Eye (tissue), 1 donor: ENCODE measurements around the gene CLDN6.
A peak's percentile ranks its signal among the peaks of the same experiment; 100 is the strongest.

ENCODE experiments used
- DNase-seq: peaks from one replicate; pipeline ENCODE4 v3.0.0-alpha.2; 2015

The CLDN6 gene

DNA sequence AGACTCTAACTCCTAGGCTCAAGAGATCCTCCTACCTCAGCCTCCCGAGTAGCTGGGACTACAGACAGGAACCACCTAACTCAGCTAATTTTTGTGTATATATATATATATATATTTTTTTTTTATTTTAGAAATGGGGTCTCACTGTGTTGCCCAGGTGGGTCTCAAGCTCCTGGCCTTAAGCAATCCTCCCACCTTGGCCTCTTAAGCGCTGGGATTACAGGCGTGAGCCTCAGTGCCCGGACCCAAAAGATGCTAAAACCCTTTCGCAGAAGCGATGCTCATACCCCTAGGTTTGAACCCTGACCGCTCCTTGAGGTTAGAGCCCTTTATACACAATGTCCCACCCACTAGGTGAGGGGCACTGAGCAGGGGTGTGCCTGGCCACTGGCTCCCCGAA lies 7.5 kb downstream of the CLDN6 start:
- no peak for DNase-seq

DNA sequence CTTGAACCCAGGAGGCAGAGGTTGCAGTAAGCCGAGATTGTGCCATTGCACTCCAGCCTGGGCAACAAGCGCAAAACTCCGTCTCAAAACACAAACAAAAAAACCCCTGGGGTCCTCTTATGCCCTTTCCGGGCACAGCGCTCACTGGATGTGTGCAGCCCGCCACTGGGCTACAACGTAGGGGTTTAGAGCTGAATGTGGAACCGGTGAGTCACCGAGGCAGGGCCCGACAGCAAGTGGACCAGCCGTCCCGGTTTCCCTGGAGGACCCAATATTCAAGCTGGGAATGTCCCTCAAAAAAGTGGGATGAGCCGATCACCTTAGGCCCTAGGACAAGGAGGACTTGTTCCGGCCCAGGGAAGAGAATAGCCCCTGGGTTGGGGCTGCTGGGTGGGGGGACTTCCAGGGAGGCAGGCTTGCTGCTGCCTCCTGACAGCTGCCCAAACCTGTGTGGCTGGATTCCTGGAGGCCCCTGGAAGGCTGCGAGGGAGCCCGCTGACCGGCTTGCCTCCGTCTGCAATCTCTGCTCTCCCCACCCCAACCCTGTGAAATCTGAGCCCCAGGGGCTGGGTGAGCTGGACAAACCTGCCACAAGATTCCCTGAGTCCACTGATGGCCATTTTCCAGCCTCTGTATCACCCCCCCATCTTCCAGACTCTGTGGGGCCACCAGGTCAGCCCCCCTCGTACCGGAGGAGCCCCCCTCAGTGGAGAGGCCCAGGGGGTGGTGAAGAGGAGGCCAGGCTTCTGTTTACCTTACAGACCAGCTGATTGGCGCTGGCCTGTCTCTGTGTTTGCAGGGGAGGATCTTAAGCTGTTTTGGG lies 8.2 kb downstream of the CLDN6 start:
- DNase-seq: no peak

DNA sequence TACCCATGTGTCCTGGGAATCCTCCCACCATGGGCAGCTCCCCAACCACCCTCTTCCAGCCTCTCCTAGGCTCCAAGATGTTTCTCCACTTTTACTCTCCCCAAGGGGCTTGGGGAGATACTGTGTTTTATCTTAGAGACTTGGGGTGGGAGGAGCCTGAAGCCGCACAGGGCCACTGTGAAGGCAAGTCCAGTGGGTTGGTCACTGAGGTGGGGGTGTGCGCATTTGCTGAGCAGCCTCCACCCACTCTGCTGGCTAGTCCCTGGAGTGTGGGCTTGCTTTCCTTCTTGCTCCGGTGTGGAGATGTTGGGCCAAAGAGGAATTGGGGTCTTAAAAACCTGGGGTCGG lies 9.3 kb downstream of the CLDN6 start:
- no peak for DNase-seq

DNA sequence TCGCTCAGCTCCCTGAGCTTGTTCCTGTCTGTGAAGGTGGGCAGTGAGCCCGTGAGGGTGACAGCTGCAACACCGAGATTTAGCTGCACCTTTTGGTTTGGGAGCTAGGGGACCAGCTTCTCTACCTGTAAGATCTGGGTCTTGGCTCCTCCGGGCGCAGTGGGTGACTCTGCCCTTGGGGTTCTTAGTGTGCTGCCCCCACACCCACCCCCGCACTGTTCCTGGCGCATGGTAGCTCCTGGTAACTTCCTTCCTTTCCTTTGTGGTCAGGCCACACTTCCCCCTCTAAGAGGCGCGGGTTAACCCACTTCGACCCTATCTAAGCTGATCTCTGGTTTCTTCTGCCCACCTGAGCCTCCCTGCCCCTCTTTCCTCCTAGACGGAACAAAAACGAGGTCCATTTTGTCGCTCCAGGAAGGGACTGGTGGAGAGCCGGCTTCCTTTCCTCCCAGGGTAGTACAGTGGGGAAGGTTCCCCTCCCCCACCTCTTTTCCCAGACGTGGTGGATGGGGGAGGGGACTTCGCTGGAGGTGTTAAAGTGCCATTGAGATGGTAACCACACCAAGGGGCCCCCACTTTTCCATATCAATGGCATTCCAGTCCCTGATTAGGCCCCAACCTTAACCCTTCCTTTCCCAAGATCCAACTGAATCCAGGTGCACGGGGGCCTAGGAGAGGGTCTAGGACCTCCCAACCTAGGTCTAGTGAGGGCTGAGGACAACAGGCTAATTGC lies 9.9 kb downstream of the CLDN6 start:
- no peak for DNase-seq

DNA sequence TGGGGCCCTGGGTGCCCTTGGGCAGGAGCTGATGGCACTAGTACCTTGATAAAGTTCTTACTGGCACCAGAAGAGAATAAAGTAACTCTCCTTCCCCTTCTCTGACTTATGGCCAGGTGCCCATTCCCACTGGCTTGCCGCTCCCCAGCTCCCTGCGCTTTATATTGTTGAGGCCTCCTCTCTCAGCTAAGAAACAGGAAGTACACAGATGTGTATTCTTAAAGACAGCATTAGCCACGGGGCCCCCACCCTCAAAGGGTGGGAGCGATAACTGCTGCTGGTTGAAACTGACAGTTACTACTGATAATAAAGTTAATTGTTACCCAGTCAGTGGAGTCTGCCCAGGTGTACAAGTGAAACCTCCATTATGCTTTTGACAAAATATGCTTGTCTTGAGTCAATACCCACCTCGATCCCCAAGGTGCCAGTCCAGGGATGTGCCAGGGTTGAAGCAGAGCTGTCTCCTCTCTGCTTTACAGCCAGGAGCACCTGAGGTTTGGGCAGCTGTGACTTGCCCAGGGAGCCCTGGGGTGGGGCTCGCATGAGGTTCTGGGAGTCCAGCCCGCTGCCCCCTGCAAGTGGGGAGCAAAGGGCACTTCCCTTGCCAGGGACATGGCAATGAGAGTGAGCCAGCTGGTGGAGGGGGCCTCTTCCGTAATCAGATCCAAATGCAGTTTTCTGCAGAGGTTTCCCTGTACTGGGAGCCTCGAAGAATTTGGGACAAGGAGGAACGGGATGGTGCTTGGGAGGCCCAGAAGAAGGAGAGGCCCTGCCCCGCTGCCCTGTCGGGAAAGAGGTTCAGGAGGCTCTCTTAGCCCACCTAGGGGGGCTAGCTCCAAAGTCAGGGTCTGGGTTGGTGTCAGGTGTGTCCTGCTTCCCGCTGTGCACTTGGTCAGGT lies 10.7 kb downstream of the CLDN6 start:
- DNase-seq: no peak

DNA sequence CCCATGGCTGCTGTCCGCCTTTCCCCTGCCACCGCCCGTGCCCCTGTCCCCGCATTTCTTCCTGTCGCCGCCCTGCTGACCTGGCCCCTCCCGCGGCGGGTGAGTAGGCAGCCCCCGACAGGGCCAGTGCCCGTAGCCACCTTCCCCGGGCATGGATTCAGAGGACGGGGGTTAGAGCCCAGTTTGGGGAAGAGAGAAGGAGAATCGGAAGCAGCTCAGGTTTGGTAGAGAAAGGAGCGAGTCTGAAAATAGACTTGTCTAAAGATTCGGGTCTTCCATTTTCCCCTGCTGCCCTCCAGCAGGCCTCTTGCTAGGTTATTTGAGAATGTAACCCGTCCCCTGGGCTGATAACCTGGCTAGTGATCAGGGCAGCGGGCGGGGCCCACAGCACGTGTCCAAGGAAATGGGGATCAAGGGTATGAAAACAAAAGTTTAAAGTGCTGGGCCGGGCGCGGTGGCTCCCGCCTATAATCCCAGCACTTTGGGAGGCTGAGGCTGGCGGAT lies 13.2 kb downstream of the CLDN6 start:
- no peak for DNase-seq

DNA sequence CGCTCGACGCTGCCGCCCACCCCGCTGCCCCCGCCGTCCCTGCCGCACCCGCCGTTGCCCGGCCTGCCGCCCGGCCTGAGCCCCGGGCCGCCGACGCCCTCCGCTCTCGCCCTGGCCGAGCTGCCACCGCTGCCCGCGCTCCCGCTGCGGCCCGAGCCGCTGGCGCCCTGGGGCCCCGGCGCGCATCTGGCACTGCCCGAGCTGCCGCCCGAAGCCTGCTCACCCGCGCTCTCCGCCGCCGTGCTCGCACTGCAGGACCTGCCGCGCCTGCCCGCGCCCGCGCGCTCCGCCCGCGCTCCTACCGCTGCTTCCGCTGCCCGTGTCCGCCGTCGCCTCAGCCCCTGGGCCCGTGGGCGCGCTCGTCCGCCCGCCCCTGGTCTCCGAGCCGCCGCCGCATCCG lies 13.7 kb downstream of the CLDN6 start:
- DNase-seq: no peak

DNA sequence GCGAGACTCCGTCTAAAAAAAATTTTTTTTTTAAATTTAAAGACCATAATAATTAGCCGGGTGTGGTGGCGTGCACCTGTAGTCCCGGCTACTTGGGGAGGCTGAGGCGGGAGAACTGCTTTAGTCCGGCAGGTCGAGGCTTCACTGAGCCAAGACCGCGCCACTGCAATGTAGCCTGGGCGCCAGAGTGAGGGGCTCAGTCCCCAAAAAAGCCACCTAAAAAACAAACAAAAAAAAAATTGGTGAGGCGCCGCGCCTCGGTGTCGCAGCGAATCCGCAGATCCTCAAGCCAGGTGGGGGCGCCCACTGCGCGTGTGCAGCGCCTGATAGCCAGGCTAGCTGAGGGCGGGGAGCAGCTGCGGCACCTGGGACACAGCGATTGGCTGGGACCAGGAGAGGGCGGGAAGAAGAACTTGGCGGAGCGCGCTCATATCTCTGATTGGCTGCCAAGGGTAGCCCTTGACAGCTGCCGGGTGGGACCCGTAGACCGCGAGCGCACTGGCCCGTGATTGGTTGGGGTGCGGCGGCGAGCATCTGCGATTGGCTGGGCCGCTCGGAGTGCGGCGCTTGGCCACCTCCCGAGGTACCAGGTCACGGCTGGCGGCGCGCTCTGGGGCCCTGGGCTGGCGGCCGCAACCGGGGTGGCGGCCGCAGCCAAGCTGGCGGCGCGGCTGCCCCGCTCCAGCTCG lies 14.3 kb downstream of the CLDN6 start:
- DNase-seq: peak; percentile 98

DNA sequence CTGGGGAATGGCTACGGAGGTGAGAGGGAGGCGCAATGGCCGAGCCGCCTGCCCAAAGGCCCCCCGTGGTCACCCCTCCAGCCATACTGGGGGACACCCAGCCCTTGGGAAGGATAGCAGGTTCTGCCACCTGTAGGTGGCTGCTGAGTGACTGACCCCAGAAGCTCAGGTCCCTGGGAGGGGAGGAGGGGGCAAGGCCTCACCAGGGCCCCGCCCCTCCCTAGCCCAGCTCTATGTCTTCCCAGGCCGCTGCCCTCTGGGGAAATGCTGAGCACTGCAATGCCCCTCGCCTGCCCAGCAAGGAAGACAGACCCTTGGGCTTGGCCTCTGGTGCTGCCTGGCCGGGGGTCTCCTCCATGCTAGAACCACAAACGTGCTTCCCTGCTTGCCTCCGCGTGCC lies 16.7 kb downstream of the CLDN6 start:
- no peak for DNase-seq

DNA sequence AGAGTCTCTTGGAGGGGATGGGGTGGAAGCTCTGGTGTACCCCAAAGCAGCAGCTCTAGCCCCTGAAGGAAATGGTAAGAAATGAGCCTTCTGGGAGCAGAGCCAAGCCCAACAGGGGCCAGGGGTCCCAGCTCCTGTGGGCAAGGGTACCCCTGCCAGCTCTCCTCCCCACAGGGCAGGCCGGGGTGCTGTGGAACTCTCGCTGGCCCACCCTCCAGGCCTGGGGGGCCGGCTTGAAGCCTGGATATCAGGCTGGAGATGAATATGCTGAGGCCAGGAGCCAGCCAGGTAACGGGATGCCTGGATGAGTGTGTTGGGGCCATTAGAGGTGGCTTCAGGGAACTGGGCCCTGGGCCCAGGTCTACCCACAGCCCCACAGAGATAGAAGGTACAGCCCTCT lies 17.4 kb downstream of the CLDN6 start:
- no peak for DNase-seq

DNA sequence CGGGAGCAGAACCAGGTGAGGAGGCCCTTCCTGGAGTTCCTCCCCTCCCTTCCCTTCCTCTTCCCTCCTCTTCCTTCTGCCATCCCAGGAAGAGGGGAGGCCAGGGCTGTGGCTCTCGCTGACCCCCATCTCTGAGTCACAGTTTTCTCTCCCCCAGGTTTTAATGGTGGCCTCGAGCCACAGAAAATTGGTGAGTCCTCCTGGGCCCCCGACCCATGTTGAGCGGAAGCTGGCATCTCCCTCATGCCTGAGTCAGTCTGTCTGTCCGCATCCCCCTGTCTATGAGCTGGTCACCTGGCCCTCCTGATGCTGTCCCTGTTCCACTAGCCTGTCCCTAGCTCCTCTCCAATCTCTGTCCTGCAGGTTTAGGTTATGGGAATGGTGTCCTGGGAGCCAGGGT lies 18.1 kb downstream of the CLDN6 start:
- DNase-seq: no peak

DNA sequence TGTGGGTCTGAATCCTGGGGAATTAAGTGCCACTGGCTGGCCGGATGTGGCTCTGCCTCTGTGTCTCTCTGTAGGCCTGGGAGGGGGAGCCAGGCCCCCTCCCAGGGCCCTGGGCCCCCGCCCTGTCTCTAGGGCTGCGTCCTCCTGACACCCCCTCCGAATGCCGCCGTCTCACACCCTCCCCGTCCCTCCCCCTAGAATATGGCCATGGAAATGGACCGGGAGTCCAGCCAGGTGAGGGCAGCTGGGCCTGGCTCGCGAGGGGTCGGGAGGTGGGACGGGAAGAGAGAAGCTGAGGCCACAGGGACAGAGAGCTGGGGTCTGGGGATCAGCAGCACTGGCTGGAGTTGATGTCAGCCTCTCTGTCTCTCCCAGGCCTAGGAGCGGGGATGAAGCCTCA lies 21.7 kb downstream of the CLDN6 start:
- no peak for DNase-seq

DNA sequence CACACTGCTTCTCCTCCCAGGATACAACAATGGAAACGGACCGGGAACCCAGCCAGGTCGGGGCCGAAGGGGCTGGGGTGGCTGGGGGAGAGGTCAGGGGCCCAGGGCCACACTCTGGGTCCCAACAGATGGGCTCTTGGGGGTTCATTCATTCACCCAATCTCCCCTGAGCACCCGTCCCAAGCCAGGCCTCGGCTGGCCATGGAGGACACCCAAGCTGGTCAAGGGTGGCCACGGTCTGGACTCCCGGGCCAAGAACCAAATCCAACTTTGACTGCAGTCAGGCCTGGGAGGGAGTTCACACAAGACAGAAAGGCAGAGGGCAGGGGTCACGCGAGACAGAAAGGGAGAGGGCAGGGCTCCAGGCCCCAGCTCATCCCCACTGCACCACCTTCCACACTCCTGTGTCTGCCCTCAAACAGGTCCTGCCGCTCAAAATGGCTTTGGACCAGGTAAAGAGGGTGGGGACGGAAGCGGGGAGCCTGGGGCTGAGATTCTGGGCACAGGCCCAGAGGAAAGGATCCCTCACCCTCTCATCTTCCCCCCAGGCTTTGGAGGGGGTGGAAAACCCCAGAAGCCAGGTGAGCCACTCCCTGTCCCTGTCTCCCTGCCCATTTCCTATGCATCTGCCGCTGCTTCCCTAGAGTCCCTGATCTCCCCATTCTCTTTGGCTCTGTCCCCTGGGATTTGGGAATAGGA lies 25.5 kb downstream of the CLDN6 start:
- no peak for DNase-seq

DNA sequence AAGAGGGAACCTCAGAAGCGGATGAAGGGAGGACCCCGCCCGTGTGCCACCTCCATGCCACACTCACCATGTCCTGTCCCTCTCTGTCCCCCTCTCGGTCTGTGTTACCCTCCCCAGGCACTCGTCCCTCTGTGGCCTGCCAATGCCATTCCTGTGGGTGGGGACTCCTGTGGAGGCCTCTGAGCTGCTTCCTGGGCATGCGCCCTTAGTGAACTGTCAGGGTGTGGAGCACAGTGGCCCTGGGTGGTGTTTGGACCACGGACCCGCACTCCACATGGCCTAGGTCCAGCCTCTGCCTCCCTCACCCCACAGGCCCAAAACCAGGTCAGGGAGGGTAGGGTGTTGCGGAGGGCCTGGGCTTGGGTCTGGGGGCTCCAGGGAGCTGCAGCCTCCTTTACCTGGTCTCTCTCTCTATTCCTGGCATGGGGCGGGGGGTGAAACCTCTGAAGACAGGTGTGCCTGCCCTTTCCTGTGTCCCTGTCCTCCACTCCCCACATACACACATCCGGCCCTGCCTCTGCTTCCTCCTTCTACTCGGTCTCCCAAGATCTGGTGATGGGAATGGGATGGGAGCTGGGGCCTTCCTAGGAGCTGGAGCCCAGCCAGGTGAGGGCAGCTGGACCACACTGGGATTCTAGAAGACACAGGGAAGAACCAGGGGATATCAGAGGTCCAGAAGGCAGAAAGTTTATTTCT lies 26.3 kb downstream of the CLDN6 start:
- no peak for DNase-seq

DNA sequence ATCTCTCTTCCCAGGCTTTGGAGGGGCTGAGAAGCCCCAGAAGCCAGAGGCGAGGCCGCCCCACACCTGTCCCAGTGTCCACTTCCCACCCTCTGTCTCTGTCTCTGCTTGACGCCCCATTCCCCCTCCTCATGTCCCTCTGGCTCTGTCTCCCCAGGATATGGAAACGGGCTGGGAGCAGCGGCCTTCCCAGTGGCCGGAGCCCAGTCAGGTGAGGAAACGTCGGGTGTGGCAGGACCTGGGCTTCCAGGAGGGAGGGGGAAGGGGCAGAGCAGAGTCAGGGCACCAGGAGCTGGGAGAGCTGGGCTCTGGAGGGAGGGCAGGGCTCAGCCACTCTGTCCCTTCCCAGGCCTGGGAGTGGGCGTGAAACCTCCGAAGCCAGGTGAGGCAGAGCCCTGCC lies 27.1 kb downstream of the CLDN6 start:
- no peak for DNase-seq

DNA sequence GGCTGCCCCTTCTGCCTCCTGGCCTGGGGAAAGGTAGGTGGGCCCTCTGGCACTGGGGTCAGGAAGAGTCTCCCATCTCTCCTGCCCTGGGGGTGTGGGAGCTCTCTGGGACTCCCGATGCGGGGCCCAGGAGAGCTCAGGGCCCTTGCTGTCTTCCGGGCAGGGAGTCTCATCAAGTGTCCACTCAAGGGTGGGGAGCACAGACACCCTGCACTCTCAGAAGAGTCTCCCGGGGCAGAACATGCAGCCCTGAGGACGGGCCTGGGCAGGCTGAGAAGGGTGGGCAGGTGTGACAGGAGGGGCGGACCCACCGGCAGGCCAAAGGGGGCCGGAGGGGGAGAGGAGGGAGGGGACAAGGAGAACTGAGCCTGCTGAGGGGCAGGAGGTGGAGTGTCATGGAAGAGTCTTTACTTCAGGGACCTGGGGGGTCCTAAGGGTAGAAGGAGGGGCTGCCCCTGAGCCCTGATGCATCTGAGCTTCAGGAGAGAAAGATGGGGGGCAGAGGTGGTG lies 29.3 kb downstream of the CLDN6 start:
- DNase-seq: no peak

DNA sequence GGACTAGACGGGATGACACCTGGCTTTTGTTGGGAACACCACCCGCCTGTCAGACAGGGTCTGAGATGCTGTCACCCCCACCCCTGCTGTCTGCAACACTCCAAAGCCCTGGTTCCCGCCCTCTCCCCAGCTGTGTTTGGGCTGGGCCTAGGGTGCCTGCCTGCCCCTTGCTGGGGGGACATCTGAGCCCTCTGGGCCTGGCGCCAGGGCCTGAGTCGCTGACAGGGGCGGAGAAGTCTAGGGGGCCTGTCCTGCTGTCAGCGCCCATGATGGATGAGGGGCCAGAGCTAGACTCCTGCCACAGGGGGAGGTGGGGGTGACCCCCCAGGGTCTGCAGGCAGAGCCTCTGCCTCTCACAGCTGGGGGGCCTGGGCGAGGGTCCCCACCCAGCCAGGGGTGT lies 30.1 kb downstream of the CLDN6 start:
- no peak for DNase-seq

DNA sequence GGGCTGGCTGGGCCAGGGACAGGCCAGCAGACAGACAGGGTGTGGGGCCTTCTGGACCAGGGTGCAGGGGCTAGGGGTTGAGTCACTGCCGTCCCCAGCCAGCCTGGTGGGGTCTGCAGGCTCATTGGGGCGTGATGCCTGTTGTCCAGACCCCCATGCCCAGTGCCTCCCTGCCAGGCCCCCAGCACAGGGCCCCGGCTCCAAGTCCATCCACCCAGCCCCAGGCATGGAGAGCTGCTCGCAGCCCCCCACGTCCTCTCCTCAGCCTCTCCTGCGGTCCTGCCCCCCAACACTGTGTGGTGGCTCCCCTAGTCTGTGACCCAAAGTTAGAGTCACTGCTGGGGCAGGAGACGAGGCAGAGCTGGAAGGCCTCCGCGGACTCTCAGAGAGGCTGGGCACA lies 30.7 kb downstream of the CLDN6 start:
- DNase-seq: no peak

DNA sequence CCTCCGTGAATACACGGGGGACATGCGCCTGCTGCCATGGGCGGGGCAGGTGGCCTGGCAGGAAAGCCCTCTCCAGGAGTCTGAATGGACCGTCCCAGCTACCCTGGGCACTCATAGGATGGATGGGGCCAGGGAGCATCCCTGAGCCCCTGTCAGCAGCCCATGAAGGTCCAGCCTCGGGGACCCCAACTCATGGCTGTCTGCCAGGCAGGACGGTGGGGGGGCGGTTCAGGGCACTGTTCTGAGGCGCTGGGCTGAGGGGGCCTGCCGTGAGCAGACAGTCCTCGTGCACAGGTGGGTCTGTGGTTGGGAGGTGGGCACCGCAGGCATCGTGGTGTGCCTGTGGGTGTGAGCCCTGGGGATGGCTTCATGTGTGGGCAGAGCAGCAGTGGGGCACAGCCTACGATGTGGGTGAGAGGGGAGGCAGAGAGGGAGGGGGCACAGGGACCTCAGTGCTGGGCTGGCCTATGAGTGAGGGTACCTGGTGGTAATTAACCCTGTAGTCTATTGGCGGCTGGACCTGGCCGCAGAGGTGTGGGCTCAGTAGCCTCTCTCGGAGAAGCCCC lies 31.3 kb downstream of the CLDN6 start:
- DNase-seq: no peak

DNA sequence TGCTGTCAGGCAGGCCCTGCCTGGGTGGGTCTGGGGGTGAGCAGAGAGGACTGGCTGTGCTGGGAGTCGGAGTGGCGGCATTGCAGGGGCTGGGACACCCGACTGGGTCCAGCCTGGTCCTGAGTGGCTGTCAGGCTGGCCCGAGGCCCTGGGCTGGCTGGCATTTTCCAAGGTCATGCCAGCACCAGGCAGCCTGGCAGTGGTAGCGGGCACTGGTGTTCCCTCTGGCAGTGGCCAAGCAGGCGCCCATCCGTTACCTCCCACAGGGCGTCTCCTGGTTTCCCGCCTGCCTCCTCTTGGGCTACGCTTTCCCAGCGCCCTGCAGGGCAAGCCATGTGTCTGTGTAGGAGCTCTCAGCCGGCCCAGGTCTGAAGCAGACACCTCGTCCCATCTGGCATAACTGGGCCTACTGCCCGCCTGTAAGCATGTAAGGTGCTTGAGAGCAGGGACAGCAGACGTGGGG lies 32.1 kb downstream of the CLDN6 start:
- DNase-seq: no peak

DNA sequence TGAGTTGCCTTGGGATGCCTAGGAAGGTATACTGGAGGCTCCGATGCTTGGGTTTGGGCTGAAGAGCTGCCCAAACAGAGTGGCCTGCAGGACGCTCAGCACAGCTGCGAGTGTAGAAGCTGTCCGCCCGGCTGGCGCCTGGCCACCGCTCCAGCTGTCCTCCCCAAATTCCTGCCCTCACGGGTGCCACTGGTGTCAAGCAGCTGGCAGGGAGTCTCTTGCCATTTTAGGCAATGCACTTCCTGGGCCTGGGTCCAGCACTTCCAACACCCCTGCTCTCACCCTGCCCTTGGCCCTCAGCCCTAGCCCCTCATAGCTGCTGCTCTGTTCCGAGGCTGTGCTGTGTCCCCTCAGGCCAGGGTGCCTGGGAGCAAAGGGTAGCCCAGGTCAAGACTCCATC lies 32.5 kb downstream of the CLDN6 start:
- no peak for DNase-seq
